Smooth muscle cell (in vitro differentiated cells): ENCODE measurements around the gene GATA5. TPM values are rescaled to one million over a fixed set of nuclear protein-coding genes. Genes with fewer than 3 reads are reported as not detected.

Experiments
- DNase-seq: peaks from one replicate; lab custom pipeline; 2025; ENCODE audit not compliant: unreplicated experiment; lab: John Stamatoyannopoulos, UW
- H2AFZ ChIP-seq: fragments of 200-600 bp; sonication (generic); 2 replicates; pipeline ENCODE4 v1.6.0; 2016; ENCODE audit warnings: antibody characterized with exemption, low read depth, mild to moderate bottlenecking
- H3F3A ChIP-seq: fragments of 200-600 bp; sonication (generic); 2 replicates; pipeline ENCODE4 v1.6.0; 2017; ENCODE audit warnings: antibody characterized with exemption, low read depth
- H3K27ac ChIP-seq: fragments of 200-600 bp; sonication (generic); 2 replicates; pipeline ENCODE4 v1.5.1; 2016; ENCODE audit warnings: low read depth, mild to moderate bottlenecking
- H3K27me3 ChIP-seq: fragments of 200-600 bp; sonication (generic); 2 replicates; pipeline ENCODE4 v1.6.1; 2016; ENCODE audit warnings: low read depth, mild to moderate bottlenecking
- H3K36me3 ChIP-seq: fragments of 200-600 bp; sonication (generic); 2 replicates; pipeline ENCODE4 v1.5.1; 2016; ENCODE audit warnings: low read depth
- H3K4me1 ChIP-seq: fragments of 200-600 bp; sonication (generic); 2 replicates; pipeline ENCODE4 v1.5.1; 2016; ENCODE audit warnings: low read depth
- H3K4me2 ChIP-seq: fragments of 200-600 bp; sonication (generic); 2 replicates; pipeline ENCODE4 v1.6.0; 2016; ENCODE audit warnings: mild to moderate bottlenecking
- H3K4me3 ChIP-seq: fragments of 200-600 bp; sonication (generic); 2 replicates; pipeline ENCODE4 v1.5.1; 2016; ENCODE audit warnings: mild to moderate bottlenecking
- H3K79me2 ChIP-seq: fragments of 200-600 bp; sonication (generic); 2 replicates; pipeline ENCODE4 v1.6.0; 2016; ENCODE audit warnings: low read depth, mild to moderate bottlenecking
- H3K9ac ChIP-seq: fragments of 200-600 bp; sonication (generic); 2 replicates; pipeline ENCODE4 v1.6.0; 2016; ENCODE audit warnings: low read depth
- H3K9me3 ChIP-seq: fragments of 200-600 bp; sonication (generic); replicated peaks from 2 replicates; pipeline ENCODE4 v1.5.1; 2016; ENCODE audit warnings: low read depth
- H4K20me1 ChIP-seq: fragments of 200-600 bp; sonication (generic); 2 replicates; pipeline ENCODE4 v1.6.0; 2016; ENCODE audit warnings: low read depth
- WGBS: methylation state at CpG from one replicate; pipeline ENCODE4 v1.1.7; 2016; ENCODE audit warnings: low lambda C conversion rate; 5-methylcytosine and 5-hydroxymethylcytosine counted together
- polyA plus RNA-seq: library from polyadenylated mRNA; unstranded; fragments of >200 nt; fragmentation: Nextera tagmentation; extraction: Ambion mirVana; gene quantifications from 2 replicates; pipeline ENCODE4 v1.2.1, GENCODE V29; 2016
- total RNA-seq: library from RNA; depleted of rRNA; stranded (reverse); fragments of >200 nt; gene quantifications from 2 replicates; pipeline ENCODE4 v1.2.3, GENCODE V29; 2014
- TF ChIP-seq, protein P1 (sequence below): fragments of 200-600 bp; sonication (generic); IDR thresholded peaks from 2 replicates; pipeline ENCODE4 v1.5.1; 2017; ENCODE audit warnings: borderline replicate concordance, mild to moderate bottlenecking, antibody characterized with exemption; ENCODE audit not compliant: insufficient read depth, poor library complexity, severe bottlenecking

GATA5 gene
- total and polyA plus RNA-seq, 2 experiments from 2014 or later = 1.9 to 9.2 TPM

DNA sequence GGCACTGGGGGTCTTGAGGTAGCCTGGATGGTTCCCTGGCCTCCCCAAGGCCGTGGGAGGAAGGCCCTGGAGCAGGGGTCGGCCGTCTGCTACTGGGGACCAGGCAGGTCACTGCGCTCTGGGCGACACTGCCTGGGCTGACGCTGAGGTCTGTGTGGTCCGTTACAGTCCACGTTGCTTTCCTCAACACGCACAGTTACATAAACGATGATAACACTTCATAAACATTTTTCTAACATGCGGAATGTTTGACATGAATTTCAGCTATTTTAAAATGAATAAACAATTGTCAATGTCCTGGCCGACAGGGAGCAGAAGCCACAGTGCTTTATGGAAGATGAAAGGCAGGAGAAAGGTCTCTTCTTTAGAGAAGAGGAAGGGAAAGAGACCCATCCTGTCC is 38.3 kb downstream of the GATA5 start:
- Histone ChIP-seq H3K4me1 (no peaks in the 10 kb centered on the region), H3F3A (no peaks in the 10 kb centered on the region), H3K27ac (no peak overlapping the region), H3K27me3 (no peaks in the 10 kb centered on the region), H3K4me3 (no peak overlapping the region), H3K9me3 (no peaks in the 10 kb centered on the region), H3K4me2 (no peak overlapping the region), H4K20me1 (no peaks in the 10 kb centered on the region), H3K9ac (no peak overlapping the region), H2AFZ (no peak overlapping the region), H3K36me3 (no peaks in the 10 kb centered on the region), H3K79me2 (no peaks in the 10 kb centered on the region)
- WGBS = 83% methylated on average over 12 of the region's 12 CpGs
- TF ChIP-seq, protein P1, sequence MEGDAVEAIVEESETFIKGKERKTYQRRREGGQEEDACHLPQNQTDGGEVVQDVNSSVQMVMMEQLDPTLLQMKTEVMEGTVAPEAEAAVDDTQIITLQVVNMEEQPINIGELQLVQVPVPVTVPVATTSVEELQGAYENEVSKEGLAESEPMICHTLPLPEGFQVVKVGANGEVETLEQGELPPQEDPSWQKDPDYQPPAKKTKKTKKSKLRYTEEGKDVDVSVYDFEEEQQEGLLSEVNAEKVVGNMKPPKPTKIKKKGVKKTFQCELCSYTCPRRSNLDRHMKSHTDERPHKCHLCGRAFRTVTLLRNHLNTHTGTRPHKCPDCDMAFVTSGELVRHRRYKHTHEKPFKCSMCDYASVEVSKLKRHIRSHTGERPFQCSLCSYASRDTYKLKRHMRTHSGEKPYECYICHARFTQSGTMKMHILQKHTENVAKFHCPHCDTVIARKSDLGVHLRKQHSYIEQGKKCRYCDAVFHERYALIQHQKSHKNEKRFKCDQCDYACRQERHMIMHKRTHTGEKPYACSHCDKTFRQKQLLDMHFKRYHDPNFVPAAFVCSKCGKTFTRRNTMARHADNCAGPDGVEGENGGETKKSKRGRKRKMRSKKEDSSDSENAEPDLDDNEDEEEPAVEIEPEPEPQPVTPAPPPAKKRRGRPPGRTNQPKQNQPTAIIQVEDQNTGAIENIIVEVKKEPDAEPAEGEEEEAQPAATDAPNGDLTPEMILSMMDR = no peak
- DNase-seq = no peak

DNA sequence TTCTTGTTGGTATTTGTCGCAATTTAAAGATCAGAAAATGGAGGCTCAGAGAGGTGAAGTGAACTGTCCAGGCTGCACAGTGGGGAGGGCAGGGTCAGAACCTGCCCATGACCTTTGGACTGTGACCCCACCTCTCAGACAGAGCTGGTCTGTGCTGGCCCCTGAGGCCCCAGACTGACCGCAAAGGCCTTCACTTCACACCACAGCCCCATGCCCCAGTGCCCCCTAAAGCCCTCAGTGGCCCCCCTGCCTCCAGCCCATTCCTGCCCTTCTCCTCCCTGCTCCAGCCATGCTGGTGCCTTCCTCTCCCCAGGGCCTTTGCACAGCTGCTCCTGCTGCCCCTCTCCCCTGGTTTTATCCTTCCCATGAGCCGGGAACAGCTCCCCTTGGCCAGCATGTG is 39.1 kb downstream of the GATA5 start:
- Histone ChIP-seq H3K9ac (no peak overlapping the region), H3K4me2 (no peak overlapping the region), H3K4me3 (no peak overlapping the region), H4K20me1 (no peaks in the 10 kb centered on the region), H2AFZ (no peak overlapping the region), H3K27ac (no peak overlapping the region), H3K27me3 (no peaks in the 10 kb centered on the region), H3F3A (no peaks in the 10 kb centered on the region), H3K79me2 (no peaks in the 10 kb centered on the region), H3K36me3 (no peaks in the 10 kb centered on the region), H3K9me3 (no peaks in the 10 kb centered on the region), H3K4me1 (no peaks in the 10 kb centered on the region)
- TF ChIP-seq, protein P1 = no peak
- WGBS = 98% methylated on average over 3 of the region's 3 CpGs
- no peak for DNase-seq

DNA sequence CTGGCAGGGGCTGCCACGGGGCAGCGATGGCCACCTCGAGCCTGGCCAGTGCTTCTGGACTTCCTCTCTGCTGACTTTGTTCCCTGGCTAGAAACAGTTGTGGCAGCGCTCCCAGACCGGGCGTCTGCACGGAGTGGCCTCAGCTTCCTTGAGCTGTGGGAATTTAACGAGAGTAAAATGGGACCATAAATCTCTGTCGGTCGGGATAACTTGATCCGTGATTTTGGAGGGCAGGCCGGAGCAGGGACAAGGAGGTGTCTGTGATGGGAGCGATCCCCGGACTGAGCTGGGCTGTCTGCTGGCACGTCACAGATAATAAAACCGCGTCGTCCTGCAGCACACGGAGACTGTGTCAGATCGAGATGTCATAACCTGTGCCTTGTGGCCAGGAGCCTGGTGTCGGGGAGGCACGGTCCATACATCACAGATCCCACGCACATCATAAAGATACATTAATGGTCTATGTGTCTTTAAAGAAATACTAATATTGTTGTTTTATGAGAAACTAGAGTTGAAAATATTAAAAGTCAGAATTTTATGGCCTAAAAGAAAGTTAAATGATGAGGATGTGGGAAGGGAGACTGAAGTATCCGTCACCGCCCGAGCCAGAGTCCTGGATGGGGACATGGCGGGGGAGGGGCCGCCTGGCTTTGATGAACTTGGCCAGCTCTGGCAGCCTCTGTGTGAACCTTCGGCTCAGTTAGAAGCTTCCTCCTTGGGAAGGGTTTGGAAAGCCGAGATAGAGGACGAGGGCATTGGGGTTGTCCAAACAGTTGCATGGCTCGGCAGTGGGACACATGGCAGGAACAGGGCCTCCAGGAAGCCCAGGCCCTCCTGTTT is 41.9 kb downstream of the GATA5 start:
- Histone ChIP-seq H3K9me3 (no peaks in the 10 kb centered on the region), H3K27ac (no peak overlapping the region), H2AFZ (no peak overlapping the region), H3K4me2 (peak overlapping the region; percentile 66), H3K79me2 (no peaks in the 10 kb centered on the region), H3K4me1 (no peaks in the 10 kb centered on the region), H3K36me3 (no peaks in the 10 kb centered on the region), H3F3A (no peaks in the 10 kb centered on the region), H3K4me3 (no peak overlapping the region), H3K9ac (no peak overlapping the region), H3K27me3 (no peaks in the 10 kb centered on the region), H4K20me1 (no peaks in the 10 kb centered on the region)
- 29% methylated on average over 32 of the region's 32 CpGs for WGBS
- TF ChIP-seq, protein P1 = no peak
- DNase-seq = no peak
